GM19395 (cell line): ENCODE measurements around the gene RHCG.
"Not testable (repeated sequence)": the region's sequence is repeated elsewhere in the genome, so short reads cannot be mapped to it uniquely, and the experiment has no call there.

Experiments used
- ATAC-seq: cut with Tn5 transposase; IDR thresholded peaks from one replicate; pipeline ENCODE4 v1.9.1; 2021; ENCODE audit warnings: mild to moderate bottlenecking, moderate library complexity; ENCODE audit not compliant: unreplicated experiment

The RHCG gene

DNA sequence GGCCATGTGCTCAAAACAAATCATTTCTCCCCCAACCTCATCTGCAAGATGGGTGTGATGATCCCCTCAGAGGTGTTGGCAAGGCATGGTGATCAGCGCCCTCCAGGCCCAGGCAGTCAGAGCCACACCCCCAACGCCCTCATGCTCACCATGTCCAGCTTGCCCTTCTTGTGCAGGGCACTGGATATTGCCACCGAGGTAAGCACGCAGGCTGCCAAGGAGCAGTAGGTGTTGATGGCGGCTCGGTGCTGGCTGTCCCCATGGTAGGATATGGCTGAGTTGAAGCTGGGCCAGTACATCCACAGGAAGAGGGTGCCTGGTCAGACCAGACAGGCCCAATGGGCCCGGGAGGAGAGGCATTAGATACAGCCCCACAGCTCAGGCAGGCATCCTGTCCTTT is 17.2 kb downstream of the RHCG start:
- ATAC-seq: no peak

DNA sequence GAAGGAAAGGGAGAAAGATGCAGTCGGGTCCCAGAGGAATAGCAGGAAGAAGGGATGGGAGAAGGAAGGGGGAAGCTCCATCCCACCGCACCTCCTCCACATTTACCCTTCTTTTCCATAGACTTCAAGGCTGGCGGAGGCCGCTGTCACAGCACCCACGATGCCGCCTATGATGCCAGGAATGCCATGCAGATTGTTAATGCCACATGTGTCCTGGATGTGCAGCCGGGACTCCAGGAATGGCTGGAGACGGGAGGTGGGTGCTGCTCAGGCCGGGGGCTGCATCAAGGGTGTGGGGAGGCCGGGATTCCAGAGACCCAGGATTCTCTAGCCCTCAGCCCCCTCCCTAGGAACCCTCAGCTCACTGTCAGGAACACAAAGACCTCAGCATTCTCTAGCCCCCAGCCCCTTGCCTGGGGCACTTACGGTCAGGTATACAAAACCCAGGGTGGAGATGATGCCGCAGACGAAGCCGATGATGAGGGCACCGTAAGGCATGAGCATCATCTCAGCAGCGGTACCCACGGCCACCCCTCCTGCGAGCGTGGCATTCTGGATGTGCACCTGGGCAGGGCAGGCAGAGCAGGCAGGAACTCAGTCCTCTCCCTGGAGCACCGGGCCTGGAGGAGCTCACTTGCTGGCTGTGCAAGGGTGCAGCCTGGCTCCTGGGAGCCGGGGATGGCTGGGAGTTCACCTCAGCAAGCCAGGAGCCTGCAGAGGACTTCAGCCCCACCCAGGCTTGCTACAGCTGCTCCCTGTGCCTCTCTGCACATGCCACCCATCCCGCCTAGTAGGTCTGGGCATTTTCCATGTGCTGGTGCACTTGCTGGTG is 18.8 kb downstream of the RHCG start:
- ATAC-seq: no peak

DNA sequence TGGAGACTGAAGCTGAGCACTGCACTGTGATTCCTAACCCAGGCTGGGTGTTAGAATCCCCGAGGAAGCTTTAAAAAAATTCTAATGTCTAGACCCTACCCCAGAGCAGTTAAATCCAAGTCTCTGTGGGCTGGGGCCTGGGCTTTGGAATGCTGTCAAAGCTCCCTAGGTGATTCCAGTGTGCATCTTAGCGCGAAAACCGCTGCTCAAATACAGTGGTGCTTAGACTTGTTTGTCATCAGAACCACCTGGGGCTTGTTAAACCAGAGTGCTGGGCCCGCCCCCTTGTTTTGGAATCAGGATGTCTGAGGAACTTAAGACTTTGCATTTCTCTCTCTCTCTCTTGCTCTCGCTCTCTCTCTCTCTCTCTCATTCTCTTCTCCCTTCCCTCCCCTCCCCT is 20.7 kb downstream of the RHCG start:
- no peak for ATAC-seq

DNA sequence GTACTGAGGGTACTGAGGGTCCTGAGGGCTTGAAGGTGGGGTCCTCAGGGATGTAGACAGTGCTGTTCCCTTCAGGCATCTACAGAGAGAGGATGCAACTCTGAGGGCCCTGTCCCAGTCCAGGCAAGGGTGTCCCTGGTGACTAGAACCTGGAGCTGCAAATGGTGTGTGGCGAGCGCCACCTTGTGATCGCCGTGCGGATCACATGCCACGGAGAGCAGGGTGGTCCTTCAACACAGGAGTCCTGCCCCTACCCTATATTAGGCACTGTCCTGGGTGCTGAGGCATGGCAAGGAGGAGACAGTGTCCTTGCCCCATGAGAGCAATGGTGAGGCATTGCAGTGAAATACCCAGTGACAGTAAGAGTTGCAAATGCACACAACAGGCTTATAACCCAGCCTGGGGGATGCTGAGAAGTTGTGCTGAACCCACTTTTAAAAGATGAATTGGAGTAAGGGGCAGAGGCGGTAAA is 23.6 kb downstream of the RHCG start:
- no peak for ATAC-seq

DNA sequence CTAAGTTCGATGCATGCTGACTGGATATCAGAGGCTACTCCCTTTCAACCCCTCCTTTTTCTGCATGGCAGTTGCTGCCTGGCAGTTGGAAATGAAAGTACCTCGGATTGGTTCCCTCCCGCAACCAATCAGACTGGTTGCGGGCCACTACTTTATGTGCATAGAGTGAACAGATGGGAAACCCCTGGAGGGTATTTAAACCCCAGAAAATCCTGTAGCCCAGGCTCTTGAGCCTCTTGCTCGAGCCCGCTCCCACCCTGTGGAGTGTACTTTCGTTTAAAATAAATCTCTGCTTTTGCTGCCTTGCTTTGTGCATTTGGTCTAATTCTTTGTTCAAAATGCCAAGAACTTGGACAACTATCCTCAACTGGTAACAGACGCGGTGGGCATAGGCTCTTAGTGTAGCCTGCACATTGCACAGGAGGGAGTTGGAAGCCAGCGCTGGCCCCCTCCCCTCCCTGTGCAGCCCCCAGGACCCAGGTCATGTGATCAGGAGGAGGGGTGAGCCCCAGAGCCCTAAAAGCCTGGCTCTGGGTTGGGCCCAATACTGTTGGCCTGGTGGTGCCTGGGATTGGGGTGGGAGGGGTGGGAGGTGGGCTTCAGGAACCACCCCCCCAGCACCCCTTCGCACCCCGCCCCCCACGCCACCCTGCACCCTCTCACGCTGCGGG is 26.8 kb downstream of the RHCG start:
- no peak for ATAC-seq

DNA sequence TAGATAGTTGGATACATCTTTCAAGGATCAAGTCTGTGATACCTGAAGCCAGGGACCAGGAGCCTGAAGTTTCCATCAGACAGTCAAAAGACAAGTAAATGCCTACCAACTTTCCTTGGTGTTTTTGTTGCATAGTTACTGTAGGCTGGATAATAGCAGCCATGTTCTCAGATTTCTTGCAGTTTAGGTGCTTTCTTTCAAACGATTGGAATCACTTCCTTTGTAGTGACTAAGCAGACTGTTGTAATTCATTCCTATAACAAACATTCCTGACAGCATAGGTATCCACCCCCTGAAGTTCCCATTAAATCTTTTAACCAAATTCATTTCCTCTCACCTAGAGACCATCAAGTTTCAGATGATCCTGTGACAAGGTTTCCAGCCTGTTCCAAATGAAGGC is 27.6 kb downstream of the RHCG start:
- not testable (repeated sequence) for ATAC-seq

DNA sequence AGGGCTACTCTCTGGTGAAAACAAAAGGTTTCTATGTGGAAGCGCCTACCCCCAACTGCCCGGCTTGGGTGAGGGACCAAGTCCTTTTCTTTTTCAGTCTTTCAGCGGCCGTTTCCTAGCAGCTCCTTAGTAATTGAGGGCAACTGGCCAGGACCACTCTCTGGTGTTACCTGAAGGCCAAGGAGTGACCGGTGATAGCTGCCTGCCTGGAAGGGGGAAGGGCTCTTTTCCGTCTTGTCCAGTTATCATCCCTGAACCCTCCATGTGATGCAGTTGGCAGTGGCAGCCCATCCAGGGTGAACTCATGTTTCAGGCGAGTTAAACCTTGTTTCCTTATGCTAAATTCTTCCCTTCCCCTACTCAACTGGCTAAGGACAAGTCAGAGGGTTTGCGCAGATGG is 33.3 kb downstream of the RHCG start:
- no peak for ATAC-seq

DNA sequence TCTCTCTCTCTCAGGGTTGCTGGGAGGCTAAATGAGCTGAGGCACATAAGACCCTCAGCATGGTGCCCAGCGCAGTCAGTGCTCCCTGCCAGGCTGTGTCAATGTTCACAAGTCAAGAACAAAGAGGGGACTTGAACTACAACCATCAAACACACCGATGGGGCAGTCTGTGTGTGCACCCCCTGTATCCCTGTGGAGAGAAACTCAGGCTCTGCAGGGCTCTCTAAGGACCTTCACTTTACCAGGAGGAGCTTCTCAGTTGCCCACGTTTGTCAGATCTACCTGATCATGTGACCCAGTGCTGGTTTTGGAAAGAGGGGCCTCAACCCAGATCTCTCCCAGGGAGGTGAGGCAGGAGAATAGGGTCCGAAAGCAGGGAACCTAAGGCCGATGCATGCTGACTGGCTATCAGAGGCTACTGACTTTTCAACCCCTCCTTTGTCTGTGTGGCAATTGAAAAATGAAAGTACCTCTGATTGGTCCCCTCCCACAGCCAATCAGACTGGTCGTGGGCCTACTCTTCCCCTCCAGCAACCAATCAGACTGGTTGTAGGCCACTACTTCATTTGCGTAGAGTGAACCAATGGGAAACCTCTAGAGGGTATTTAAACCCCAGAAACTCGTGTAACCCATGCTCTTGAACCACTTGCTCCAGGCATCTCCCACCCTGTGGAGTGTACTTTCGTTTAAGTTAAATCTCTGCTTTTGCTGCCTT is 34.0 kb downstream of the RHCG start:
- ATAC-seq: no peak

DNA sequence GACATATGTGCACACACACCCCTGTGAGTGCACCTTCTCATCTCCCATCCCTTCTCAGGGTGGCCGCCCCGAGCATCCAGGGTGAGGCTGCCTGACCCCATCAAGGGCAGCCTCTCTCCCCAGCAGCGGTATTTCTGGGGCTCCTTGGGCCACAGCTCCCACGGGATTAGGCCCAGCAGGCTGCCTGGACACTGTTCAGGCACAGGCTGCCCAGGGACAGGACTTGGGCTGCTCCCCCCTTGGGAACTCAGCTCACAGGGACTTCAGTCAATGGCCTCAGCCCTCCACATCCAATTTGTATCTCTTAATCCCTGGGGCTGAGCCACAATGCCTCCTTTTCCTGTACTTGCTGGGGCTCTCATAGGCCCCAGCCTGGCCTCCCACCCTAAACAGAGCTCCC is 35.0 kb downstream of the RHCG start:
- no peak for ATAC-seq

DNA sequence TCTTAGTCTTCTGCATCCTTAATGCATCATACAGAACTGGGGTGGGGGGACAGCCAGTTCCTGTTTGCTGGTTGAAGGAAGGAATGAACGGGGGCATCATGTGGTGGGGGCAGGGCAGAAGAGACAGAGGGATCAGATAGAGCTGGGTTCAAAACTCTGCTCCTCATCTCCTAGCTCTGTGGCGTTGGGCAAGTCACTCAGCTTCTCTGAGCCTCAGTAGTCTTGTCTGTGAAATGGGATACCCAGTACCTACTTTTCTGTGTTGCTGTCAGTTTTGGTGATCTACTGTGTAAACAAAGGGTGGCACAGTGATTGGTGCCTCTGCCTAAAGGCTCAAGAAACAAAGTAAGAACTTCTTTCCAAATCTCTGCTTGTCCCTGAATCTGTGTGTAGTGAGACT is 36.3 kb downstream of the RHCG start:
- no peak for ATAC-seq

DNA sequence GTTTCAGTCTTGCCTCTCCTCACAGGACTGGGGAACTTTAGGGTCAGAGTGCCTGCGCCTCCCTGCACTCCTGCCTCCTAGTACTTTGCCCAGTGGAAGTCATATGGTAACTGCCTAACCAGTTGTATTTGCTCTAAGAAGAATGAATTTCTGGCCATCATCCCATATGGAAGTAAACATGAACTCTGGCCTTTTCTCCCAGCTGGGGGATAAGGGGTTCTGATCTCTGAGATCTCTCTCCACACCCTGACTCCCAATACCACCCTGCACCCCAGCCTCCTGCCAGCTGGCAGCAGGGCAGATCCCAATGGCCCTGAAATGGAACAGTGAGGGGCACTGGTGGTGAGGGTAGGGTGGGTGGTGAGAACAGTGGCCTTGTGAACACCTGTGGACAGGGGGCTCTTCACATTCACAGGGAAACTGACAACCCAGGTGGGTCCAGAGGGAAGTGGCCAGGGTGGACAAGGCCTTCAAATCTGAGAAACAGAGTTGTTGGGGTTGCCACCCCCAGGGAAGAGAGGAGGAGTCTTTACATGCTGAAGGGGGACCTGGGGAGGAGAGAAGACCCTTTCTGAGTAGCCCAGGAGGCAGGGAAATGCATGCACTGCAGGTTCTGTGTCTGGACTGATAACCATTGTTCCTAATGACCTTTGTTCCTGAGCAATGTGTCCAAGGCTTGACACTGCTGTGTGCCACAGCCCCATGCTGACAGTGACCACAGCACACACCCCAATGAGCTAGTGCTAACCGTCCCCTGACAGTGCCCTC is 36.9 kb downstream of the RHCG start:
- no peak for ATAC-seq

DNA sequence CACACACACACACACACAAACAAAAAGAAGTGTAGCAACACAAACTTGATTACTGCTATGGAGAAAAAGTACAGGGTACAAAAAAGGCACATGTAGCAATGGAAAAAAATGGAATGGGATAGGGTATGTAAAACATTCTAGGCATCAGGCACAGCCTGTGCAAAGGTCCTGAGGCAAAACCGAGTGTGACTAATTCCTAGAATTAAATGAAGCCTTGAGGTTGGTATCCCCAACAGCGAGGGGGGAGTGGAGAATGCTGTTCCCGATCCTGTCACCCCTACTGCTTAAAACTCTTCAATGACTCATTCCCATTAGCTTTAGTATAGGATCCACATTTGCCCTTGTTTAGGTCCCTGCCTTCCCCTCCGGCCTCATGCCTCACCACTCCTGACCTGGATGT is 37.9 kb downstream of the RHCG start:
- ATAC-seq: no peak

DNA sequence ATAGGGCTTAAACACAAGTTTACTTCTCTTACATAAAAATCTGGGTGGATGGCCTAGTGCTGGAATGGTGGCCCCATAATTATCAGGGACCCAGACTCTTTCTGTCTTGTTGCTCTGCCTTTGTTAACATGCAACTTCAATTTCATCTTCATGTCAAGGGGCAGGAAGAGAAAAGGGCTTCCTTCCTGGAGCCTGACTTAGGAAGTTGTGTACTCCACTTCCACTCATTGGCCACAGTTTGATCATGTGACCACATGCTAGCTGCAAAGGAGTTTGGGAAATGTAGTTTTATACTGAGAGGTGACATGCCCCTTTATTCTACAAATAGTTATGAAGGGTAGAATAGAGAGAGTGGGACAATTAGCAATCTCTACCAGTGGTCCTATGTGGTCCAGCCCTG is 39.3 kb downstream of the RHCG start:
- ATAC-seq: no peak

DNA sequence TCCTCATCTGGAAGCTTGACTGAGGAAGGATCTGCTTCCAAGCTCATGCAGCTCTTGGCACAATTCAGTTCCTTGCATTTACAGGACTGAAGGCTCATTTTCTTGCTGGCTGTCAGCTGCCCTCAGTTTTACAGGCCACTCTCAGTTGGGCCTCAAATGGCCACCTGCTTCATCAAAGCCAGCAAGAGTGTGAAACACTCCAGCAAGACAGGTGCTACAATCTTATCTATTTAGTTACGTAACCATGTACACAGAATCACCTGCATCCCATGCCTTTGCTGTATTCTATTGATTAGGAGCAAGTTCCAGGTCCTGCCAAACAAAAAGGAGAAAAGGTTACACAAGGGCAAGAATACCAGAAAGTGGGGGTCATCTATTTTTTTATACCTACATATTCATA is 40.8 kb downstream of the RHCG start:
- no peak for ATAC-seq

DNA sequence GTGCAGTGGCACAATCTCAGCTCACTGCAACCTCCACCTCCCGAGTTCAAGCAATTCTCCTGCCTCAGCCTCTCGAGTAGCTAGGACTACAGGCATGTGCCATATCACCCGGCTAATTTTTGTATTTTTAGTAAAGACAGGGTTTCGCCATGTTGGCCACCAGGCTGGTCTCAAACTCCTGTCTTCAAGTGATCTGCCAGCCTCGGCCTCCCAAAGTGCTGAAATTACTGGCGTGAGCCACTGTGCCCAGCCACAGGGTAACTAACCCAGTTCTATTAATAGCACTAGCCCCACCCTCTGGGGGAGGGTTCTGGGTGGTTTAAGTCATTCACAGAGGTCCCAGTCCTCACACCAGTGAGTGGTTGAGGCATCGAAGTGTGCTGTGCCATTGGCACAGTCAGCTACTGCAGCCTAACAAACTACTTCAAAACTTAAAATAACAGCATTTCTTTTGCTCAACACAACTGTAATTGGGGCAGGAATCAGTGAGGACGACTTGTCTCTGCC is 44.0 kb downstream of the RHCG start:
- ATAC-seq: no peak

DNA sequence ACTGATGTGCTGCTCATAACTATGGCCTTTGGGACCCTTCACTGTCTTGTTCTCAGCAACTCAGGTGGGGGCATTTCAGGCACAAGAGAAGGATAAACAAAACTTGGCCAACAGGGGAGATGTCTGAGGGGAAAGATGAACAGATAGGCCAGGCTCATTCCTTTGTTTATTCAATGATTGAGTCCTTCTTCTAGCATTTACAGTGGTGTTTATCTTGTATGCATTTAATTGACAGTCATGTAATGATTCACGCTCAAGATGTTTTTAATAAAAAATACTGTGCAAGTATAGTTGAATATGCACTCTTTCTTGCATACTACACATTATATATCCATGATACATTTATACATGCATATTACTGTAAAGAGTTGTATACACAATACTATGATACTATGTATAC is 44.5 kb downstream of the RHCG start:
- ATAC-seq: no peak

DNA sequence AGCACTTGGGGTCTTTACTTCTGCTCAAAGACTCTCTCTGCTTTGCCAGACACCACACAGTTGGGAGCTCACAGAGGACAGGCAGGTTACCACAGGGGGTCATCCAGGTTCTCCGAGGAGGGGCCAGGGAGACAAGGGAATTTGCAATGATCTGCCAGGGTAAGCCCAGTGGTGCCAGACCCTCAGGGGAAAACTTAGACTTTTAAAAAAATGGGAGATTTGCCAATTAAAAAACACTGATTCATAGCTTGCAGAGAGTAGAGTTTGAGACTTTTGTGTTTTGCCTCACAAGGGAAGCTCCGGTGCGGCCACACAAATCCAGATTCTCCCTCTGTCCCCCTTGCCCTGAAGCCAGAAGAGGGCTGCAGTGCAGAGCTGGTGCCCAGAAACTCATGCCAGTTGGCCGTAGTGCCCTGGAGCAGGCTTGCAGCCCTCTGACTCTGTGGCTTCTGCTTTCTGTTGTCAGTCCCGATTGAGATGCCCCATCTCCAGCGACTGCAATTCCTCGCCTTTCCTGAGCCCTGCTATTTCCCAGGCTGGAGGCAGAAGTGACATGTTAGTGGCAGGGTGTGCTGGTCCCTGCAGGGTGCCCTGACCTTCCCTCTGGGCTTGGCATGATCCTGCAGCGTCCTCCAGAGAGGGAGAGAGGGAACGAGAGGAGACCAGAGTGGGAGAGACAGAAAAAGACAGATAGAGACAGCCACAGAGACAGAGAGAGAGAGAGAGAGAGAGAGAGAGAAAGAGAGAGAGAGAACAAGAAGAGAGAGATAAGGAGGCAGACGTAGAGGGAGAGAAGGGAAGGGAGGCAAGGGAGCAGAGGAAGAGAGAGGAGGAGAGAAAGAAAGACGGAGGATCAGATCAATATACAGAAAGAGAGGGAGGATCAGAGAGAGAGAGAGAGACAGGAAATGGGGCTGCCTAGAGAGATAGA is 46.0 kb downstream of the RHCG start:
- no peak for ATAC-seq

DNA sequence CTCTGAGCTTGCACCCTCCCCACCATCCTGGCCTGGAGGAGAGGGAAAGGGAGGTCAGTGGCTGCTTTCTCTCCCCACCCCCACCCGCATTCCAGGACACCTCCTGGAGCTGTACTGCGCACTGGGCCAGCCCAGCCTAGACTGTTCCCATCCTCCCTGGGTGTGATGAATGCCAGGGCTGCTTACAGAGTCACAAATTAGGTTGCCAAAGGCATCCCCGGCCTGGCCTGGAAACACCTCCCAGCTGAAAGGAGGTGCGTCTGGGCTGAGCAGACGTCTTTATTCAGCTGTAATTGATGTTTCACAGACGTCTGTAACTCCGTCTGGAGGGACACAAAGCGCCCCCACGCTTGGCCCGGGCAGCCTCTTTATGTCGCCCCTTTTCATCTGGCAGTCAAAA is 47.6 kb downstream of the RHCG start:
- ATAC-seq: no peak

DNA sequence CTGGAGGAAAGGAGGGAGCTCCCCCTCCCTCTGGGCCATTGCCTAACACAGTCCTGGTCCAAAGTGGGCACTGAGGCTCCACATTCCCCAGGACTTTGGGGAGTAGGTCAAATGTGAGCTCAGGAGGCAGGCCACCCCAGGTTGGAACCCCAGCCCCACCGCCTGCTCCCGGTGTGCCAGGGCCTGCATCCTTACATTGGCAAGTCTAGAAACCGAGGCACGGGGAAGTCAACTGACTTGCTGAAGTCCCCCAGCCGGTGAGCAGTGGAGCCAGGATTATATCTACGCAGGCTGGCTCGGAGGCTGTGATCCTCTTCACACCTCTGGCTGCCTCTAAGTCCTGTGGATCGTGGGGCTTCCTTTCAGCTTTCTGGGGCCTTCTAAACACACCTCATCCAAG is 48.7 kb downstream of the RHCG start:
- ATAC-seq: no peak
